Measurements from ENCODE around the gene MYO19. TPM values are rescaled to one million over a fixed set of nuclear protein-coding genes. Genes with fewer than 3 reads are reported as not detected.
A peak's percentile ranks its signal among the peaks of the same experiment; 100 is the strongest.

The MYO19 gene
- total and polyA plus RNA-seq, 9 of the 15 experiments (the other 6 are each of a cell fraction or from before 2014, with no cell fraction given) = 21.6 to 176 (median 129) TPM

- Histone ChIP-seq H2AFZ (ENCODE audit: low read depth, low read length) (no peak overlapping the region), H3K4me2 (ENCODE audit: insufficient read depth, low read length) (peak overlapping the region; percentile 96), H3K4me1 (replicated peaks in 1 of 2; ENCODE audit: control insufficient read depth in 2 of 2, insufficient read depth in 2 of 2, low read length in 2 of 2) (peaks cover 12 to 17% of the 10 kb centered on the region in 2 experiments; a peak in 4 of 5 replicates), H3K79me2 (ENCODE audit: control insufficient read depth, insufficient read depth, low read length) (peaks cover 83% of the 10 kb centered on the region), H3K9ac (ENCODE audit: insufficient read depth in 1 of 2, low read depth in 2 of 2, low read length in 2 of 2) (peak overlapping the region in 1 of 2 experiments; percentile 89; a peak in 3 of 4 replicates), H4K20me1 (replicated peaks; ENCODE audit: control insufficient read depth, insufficient read depth, low read length) (peaks cover 7% of the 10 kb centered on the region; the same call in 1 of the 2 replicates), H3K27ac (ENCODE audit: extremely low read depth, low read depth, low read length) (peak overlapping the region; percentile 90), H3K4me3 (peak overlapping the region; percentile 85), H3K9me3 (replicated peaks; ENCODE audit: control insufficient read depth, insufficient read depth, low read depth, low read length) (no peaks in the 10 kb centered on the region), H3K9me1 (ENCODE audit: control insufficient read depth, insufficient read depth, low read length) (no peaks in the 10 kb centered on the region), H3K36me3 (ENCODE audit: control insufficient read depth, insufficient read depth, low read length) (peaks cover 44% of the 10 kb centered on the region), H3K27me3 (ENCODE audit: control insufficient read depth in 2 of 2, insufficient read depth in 2 of 2, low read length in 2 of 2) (no peaks in the 10 kb centered on the region)
- no peak for TF ChIP-seq HDAC1 (IDR thresholded peaks at IDR 0.05)
- no peak for TF ChIP-seq RBM17 (IDR thresholded peaks at IDR 0.05; ENCODE audit: borderline replicate concordance, low read depth, low read length)
- no peak for TF ChIP-seq KHSRP (IDR thresholded peaks at IDR 0.05)
- TF ChIP-seq ZNF316 (IDR thresholded peaks at IDR 0.05) = peak; percentile 53
- peak; percentile 52; the same call in 1 of the 2 replicates for TF ChIP-seq NFE2L1 (tag; IDR thresholded peaks at IDR 0.05; ENCODE audit: borderline replicate concordance, low read depth)
- no peak for TF ChIP-seq ETV6 (IDR thresholded peaks at IDR 0.05; ENCODE audit: borderline replicate concordance in 1 of 2, low read depth in 2 of 2, low read length in 1 of 2)
- no peak for TF ChIP-seq ETV6 (CRISPR knock-in tag; IDR thresholded peaks at IDR 0.05; ENCODE audit: borderline replicate concordance)
- TF ChIP-seq C11orf30 (IDR thresholded peaks at IDR 0.05; ENCODE audit: low read depth) = 0 out of 2 replicates have a peak, but pooled peaks have one; percentile 15
- peak; percentile 53 for TF ChIP-seq MAFG (tag; conservative IDR thresholded peaks at IDR 0.05)
- TF ChIP-seq REST (IDR thresholded peaks at IDR 0.05; ENCODE audit: borderline replicate concordance) = no peak
- no peak for TF ChIP-seq REST (CRISPR knock-in tag; IDR thresholded peaks at IDR 0.05; ENCODE audit: low read depth)
- no peak for TF ChIP-seq NR0B1 (IDR thresholded peaks at IDR 0.05; ENCODE audit: partially characterized antibody)
- TSS peak; percentile 46 for BruUV-seq (replicated peaks)
- intact Hi-C loops (cut with micrococcal nuclease) = loop anchor here (10.0 kb wide), 1 partner anchor 178 kb away; no protein-coding TSS in a partner anchor
- 1% methylated on average over 7 of the region's 7 CpGs for WGBS (ENCODE audit: insufficient coverage, low coverage, missing lambda C conversion rate)
- POLR2A ChIA-PET = interaction anchor here (0.9 to 3.9 kb wide), 11 partner anchors 8 to 57 kb away, joined by 3 to 72 read pairs (median 6); partner anchors contain the start of genes MYO19 and PIGW
- CTCF ChIA-PET (ENCODE audit: low intra/inter-chr PET ratio) = no interaction called here
- no peak for DNase-seq (ENCODE audit: extremely low read depth in 1 of 4, low spot score in 3 of 4)
- FAIRE-seq = no peak
- in situ Hi-C loops (cut with MboI) = loop anchor here (5.0 kb wide), 1 partner anchor 46 kb away; the partner anchor contains the start of gene DHRS11
- ATAC-seq = no peak
Measured at GRCh38 chr17:36546418-36547093, 11.9 kb upstream of the MYO19 start.

Measured in K562 (cell line).